Neural crest cell (in vitro differentiated cells): ENCODE data around the gene SLC4A9. TPM values are rescaled to one million over a fixed set of nuclear protein-coding genes. Genes with fewer than 3 reads are reported as not detected.

ENCODE experiments used
- total RNA-seq: library from RNA; stranded (reverse); gene quantifications from 2 replicates; pipeline ENCODE4 v1.2.1, GENCODE V29; 2021

Gene SLC4A9
- total RNA-seq, 1 donor from 2014 or later: not detected

Other genes with a start within 250 kb of the SLC4A9 start
- 5.5 and 5.7 TPM in 2 replicates for gene PURA, start 246.1 kb upstream of the SLC4A9 start, total RNA-seq
- gene IGIP, start 234.3 kb upstream of the SLC4A9 start, total RNA-seq: 1.1 and 1.4 TPM in 2 replicates
- gene CYSTM1, start 185.0 kb upstream of the SLC4A9 start, total RNA-seq: 18.2 and 19.8 TPM in 2 replicates
- gene PFDN1, start 57.1 kb upstream of the SLC4A9 start, total RNA-seq: 63.2 and 67.0 TPM in 2 replicates
- 2.2 and 2.4 TPM in 2 replicates for gene HBEGF, start 13.6 kb upstream of the SLC4A9 start, total RNA-seq
- 152 and 154 TPM in 2 replicates for gene ANKHD1, start 41.6 kb downstream of the SLC4A9 start, total RNA-seq
- 8.4 and 10.3 TPM in 2 replicates for gene EIF4EBP3, start 187.5 kb downstream of the SLC4A9 start, total RNA-seq
- gene SRA1, start 197.3 kb downstream of the SLC4A9 start, total RNA-seq: 34.7 and 36.3 TPM in 2 replicates
- gene APBB3, start 204.4 kb downstream of the SLC4A9 start, total RNA-seq: 36.2 TPM in 2 replicates
- 99.4 and 106 TPM in 2 replicates for gene SLC35A4, start 204.6 kb downstream of the SLC4A9 start, total RNA-seq